ENCODE measurements around the gene ZBTB40.

Gene ZBTB40

GRCh38 chr1:22507587-22507986 is 55.9 kb downstream of the ZBTB40 start:
- DNase-seq = no peak

- no peak for DNase-seq
Observed at GRCh38 chr1:22508329-22508728, 56.7 kb downstream of the ZBTB40 start.

- no peak for DNase-seq
Observed at GRCh38 chr1:22508991-22509390, 57.3 kb downstream of the ZBTB40 start.

DNA sequence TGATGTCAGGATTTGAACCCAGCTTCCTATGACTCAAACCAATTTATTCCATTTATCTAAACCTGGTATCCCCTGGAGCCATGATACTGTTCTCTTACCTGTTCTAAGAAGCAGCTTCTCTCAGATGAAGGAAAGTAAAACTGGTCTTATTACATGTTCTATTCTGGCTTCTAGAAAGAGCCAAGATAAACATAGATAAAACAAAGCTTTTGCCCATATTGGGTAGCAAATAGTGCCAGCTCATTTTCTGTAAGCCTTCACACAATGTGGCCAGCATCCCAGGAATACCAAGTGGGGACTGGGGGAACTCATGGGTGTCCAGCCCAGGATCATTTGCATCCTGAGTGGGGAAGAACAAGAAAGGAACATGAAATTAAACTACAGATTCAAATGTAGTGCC is 58.2 kb downstream of the ZBTB40 start:
- no peak for DNase-seq

GRCh38 chr1:22512873-22513272 is 61.2 kb downstream of the ZBTB40 start:
- no peak for DNase-seq

- DNase-seq = no peak
Observed at GRCh38 chr1:22516906-22517571, 65.4 kb downstream of the ZBTB40 start.

- no peak for DNase-seq
Observed at GRCh38 chr1:22517956-22518355, 66.3 kb downstream of the ZBTB40 start.

DNA sequence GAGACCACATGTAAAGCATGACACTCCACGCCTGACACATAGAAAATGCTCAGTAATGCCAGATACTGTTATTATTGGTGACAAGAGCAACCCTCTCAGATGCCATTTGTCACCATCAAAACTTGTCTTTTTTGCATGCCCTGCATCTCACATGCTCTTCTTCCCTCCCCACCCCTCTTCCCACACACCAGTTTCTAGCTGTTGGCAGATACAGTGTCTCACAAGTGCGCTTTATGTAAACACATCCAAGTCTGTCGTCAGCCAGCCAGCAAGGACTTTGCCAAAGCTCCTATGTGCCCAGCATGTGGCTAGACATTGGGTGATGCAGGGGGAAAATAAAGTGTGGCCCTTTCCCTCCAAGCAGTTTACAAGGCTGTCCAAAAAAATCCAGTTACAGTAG is 66.7 kb downstream of the ZBTB40 start:
- DNase-seq = no peak

DNA sequence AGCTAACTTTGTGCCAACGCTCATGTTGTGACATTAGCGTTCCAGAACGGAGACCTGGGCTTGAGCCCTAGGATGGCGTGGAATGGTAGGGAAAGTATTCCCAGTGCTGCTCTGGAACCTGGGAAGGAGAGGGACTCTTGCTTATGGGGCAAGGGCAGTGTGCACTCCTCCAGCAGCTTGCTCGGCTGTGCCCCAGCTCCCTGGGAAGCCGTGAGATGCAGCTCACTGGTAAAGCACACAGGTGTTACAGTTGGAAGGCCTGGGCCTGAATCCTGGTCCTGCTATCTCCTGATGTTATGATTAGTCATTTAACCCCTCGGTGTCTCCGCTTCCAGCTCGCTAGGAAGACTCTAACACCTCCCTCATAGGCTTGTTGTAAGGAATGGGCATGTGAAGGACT is 69.2 kb downstream of the ZBTB40 start:
- DNase-seq = no peak

- DNase-seq = no peak
Observed at GRCh38 chr1:22521692-22522091, 70.0 kb downstream of the ZBTB40 start.

- no peak for DNase-seq
Observed at GRCh38 chr1:22522221-22522743, 70.6 kb downstream of the ZBTB40 start.

GRCh38 chr1:22524481-22524880 is 72.8 kb downstream of the ZBTB40 start:
- DNase-seq = no peak

DNA sequence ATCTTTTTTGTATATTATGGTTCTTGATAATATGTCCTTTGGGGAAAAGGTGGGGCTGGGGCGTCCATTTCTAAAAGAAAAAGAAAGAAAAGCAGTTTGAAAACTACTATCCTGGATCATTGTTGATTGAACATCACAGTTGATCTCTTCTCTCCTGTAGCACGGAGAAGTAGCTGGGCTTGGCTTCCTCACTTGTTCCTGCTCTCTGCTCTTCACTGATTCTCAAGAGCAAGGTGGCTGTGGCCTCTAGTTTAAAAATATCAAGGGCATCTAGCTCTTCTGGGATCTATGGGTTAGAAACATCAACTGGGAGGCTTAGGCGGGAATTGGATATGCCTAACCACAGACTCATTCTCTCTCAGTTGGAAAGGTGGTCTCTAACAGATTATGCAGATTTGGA is 73.6 kb downstream of the ZBTB40 start:
- no peak for DNase-seq

- DNase-seq = no peak
Observed at GRCh38 chr1:22525646-22526045, 74.0 kb downstream of the ZBTB40 start.

- DNase-seq = no peak
Observed at GRCh38 chr1:22526098-22526497, 74.4 kb downstream of the ZBTB40 start.

- no peak for DNase-seq
Observed at GRCh38 chr1:22526677-22527076, 75.0 kb downstream of the ZBTB40 start.

GRCh38 chr1:22527122-22527521 is 75.5 kb downstream of the ZBTB40 start:
- DNase-seq = no peak

DNA sequence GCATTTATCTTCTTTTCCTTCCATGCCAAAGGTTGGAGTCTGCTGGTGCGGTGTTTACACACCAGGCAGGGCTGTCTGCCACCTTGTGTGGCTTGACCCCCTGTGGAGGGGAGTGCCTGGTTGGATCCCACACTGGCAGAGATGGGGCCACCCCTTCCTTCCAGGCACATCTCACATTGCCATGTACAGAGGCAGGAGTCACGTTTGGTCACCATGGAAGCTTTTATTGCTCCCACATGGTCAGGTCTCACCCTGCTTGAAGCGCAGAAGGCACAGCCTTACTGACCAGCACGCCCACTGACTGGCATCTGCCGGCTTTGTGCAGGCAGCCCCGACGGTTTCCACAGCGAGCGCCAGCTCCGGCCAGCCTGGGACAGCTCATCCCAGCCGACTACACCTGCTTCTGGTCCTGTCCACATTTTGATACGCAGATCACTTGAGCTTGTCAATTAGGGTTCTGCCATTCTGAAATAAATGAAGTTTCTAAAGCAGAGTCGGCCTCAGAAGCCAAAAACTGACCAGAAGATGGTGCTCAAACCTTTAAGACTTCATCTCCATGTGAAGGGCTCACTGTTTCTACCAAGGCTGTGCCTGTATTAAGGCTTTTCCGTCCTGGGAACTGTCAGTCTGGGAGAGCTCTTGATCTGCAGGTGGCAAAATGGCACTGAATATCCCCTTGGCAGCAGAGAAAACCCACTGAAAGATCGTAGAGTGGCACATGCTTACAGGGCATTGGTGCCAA is 76.1 kb downstream of the ZBTB40 start:
- DNase-seq = no peak

DNA sequence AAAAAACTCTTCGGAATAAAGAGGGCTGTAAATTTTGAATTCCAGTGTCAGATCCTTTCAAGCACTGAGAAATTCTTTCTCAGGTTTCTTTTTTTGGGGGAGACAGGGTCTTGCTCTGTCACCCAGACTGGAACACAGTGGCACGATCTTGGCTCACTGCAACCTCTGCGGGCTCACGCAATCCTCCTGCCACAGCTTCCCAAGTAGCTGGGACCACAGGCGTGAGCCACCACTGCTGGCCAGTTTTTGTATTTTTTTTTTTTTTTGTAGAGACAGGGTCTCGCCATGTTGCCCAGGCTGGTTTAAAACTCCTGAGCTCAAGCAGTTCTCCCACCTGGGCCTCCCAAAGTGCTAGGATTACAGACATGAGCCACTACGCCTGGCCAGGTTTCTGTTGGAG is 76.8 kb downstream of the ZBTB40 start:
- DNase-seq = no peak

DNA sequence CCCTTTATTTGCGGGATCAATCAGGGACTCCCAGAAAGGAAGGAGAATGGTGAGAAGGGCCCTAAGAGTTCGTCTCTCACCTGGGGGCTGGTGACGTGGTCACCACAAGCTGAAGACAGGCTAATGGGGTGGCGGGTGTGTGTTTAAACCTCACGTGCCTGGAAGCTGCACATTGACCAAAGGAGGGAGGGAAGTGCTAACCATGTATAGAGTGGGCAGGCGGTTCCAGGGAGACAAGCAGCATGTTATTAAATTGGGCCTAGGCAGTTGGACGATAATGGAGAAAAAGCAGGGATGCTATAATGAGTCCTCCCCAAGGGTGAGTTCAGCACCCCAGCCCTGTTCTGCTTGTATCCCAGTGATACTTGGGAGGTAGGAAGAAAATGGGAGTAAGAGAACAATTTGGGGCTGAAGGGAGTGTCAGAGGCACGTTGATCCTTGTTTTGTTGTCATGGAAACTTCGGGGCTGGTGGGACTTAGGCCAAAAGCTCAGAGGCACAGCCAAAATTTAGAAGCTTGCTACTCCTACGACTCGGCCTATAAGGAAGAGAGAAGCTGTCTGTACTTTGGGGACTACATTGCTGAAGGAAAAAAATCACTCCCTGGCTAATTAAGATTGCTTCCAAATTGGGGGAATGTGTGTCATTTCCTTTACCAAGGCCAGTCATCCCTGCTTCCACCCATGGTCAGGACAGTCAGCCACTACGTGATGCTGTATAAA is 78.4 kb downstream of the ZBTB40 start:
- no peak for DNase-seq

DNA sequence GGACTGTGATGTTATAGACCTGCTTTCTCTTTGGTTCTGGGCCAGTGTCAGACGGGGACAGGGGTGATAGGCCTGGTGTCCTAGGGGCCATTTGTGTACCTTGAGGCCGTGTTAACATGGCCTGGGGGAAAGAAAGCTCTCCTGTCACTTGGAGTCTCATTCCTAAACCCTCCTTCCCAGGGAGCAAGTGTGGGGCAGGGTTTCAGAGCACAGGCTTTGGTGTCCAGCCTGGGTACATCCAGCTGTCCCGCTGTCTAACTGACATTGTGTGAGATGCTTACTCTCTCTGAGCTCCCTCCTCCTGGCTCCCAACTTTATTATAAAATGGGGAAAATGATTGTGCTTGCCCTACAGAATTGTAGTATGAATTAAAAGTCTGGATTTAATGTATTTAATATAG is 79.1 kb downstream of the ZBTB40 start:
- DNase-seq = no peak

DNA sequence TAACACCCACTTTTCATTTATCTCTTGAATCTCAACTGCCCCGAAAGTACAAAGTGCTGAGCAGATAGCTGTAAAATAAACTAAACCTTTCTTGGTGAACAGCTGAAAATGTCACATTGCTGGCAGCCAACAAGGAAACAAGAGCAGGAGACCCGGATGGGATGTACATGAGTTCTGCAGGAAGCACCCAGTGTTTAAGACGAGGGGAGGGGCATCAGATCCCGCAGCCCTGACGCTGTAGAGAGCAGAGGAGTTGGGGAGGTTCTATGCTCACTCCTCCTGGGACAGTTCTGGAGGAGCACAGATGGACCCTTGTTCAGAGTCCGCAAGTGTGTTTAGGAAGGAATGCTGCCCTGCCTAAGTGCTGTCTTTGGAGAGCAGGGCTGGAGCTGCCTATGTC is 79.6 kb downstream of the ZBTB40 start:
- no peak for DNase-seq

DNA sequence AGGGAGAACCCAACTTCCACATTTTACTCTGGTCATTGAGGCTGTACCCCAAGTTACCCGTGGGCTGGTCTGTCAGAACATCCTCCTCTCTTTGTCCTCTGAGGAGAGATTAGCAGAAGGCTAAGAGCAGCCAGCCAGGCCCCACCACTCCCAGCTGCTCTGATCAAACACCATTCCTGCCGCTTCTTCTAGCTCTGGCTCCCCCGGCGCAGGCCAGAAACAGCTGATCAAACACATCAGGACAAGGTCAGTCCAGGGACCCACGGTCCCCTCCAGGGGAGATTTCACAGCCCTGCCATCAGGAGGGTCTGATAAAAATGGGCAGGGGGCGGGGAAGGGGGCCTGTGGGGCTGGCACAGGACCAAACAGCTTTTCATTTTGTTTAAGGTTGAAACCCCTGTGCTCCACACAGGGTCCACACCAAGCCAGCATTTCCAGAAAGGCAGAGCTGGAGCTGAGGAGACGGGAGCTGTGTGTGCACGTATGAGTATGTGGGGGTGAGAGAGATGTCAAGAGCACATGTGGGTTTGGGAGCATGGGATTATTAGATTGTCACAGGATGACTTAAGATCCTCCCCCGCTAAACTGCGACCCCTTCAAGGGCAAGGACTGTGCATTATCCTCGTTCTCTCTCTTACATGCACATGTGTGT is 81.7 kb downstream of the ZBTB40 start:
- no peak for DNase-seq

All from KG1 (cell line).